HCT116 (cell line): ENCODE measurements around the gene GDPD1. TPM values are rescaled to one million over a fixed set of nuclear protein-coding genes. Genes with fewer than 3 reads are reported as not detected.

Experiments used
- ATAC-seq: fragments of 200-7000 bp; cut with Tn5 transposase; 2 replicates; pipeline ENCODE4 v1.9.1; 2020; ENCODE audit warnings: mild to moderate bottlenecking, moderate library complexity
- BruUV-seq: library from RNA; stranded (reverse); fragments of 400-500 nt; replicated peaks from 2 replicates; lab custom pipeline; 2021; lab: Mats Ljungman, UMichigan
- CTCF ChIA-PET: fragments of 300-600 bp; sonication (Branson Sonifier 250); formaldehyde crosslinking; loops from one replicate; lab custom pipeline; 2021; ENCODE audit warnings: antibody characterized with exemption; lab: Charles Lee
- POLR2A ChIA-PET: fragments of 300-600, 350-600 bp; sonication (Branson Sonifier 250); formaldehyde crosslinking; loops from one replicate; lab custom pipeline; 2021; ENCODE audit warnings: antibody characterized with exemption; lab: Charles Lee
- RAD21 ChIA-PET, 2 experiments: fragments of 300-600 bp; sonication (Branson Sonifier 250); formaldehyde crosslinking; loops; one replicate each; lab custom pipeline; 2023; ENCODE audit warnings: low total read pairs in 2 of 2; ENCODE audit not compliant: uncharacterized antibody in 2 of 2, unreplicated experiment in 2 of 2, low non-redundant PET in 1 of 2; lab: Charles Lee
- DNase-seq: peaks from one replicate; pipeline ENCODE4 v3.0.0-alpha.2; 2010; ENCODE audit warnings: low read depth, low spot score
- H2AFZ ChIP-seq: fragments of 200-600 bp; shearing (Covaris generic), sonication (generic); 2 replicates; pipeline ENCODE4 v1.6.1; 2017; ENCODE audit warnings: low read depth, mixed run types, mixed read lengths, antibody characterized with exemption, low read length; ENCODE audit not compliant: poor library complexity, severe bottlenecking
- H3K27ac ChIP-seq: 2 replicates; pipeline ENCODE4 v1.5.1; 2012; ENCODE audit warnings: low read depth, low read length
- H3K27me3 ChIP-seq: fragments of 200-600 bp; sonication (generic); 2 replicates; pipeline ENCODE4 v1.6.1; 2016; ENCODE audit warnings: mixed run types, low read length, mixed read lengths; ENCODE audit not compliant: insufficient read depth
- H3K36me3 ChIP-seq, 2 experiments: fragments of 200-500 bp in 1 of 2; fragments of 200-600 bp in 1 of 2; sonication (Bioruptor generic) in 1 of 2; sonication (generic) in 1 of 2; 2 replicates each; pipeline versions ENCODE4 v1.5.1 to v1.6.1; 2014 to 2016; ENCODE audit warnings: low read length in 2 of 2, inconsistent platforms in 1 of 2, mixed read lengths in 1 of 2, mixed run types in 1 of 2; ENCODE audit not compliant: insufficient read depth in 2 of 2, control insufficient read depth in 1 of 2
- H3K4me1 ChIP-seq, 2 experiments: fragments of 200-600 bp in 1 of 2; sonication (generic) in 1 of 2; 2 replicates each; pipeline versions ENCODE4 v1.5.1 to v1.6.1; 2012 to 2017; ENCODE audit warnings: low read length in 2 of 2, inconsistent platforms in 1 of 2, mild to moderate bottlenecking in 1 of 2, mixed read lengths in 1 of 2, mixed run types in 1 of 2, moderate library complexity in 1 of 2; ENCODE audit not compliant: insufficient read depth in 2 of 2, control insufficient read depth in 1 of 2
- H3K4me2 ChIP-seq: fragments of 200-600 bp; sonication (generic); 2 replicates; pipeline ENCODE4 v1.6.1; 2017; ENCODE audit warnings: mixed run types, low read length, mixed read lengths
- H3K4me3 ChIP-seq, 2 experiments: fragments of 200-600 bp in 1 of 2; sonication (generic) in 1 of 2; replicated peaks in 1 of 2; 2 replicates each; pipeline ENCODE4 v1.5.1; 2011 to 2016; ENCODE audit warnings: low read length in 2 of 2, control low read depth in 1 of 2, low read depth in 1 of 2, mild to moderate bottlenecking in 1 of 2, mixed read lengths in 1 of 2, mixed run types in 1 of 2
- H3K79me2 ChIP-seq: fragments of 200-600 bp; sonication (generic); 2 replicates; pipeline ENCODE4 v1.6.1; 2017; ENCODE audit warnings: mild to moderate bottlenecking, mixed run types, low read length, moderate library complexity, mixed read lengths; ENCODE audit not compliant: insufficient read depth
- H3K9ac ChIP-seq: fragments of 200-600 bp; sonication (generic); 2 replicates; pipeline ENCODE4 v1.6.1; 2016; ENCODE audit warnings: low read length, mixed read lengths
- H3K9me2 ChIP-seq: fragments of 200-600 bp; sonication (generic), shearing (Covaris generic); 2 replicates; pipeline ENCODE4 v1.6.1; 2017; ENCODE audit warnings: mixed run types, mild to moderate bottlenecking, moderate library complexity; ENCODE audit not compliant: insufficient read depth
- H3K9me3 ChIP-seq, 2 experiments: fragments of 200-500 bp in 1 of 2; fragments of 200-600 bp in 1 of 2; sonication (Bioruptor generic) in 1 of 2; sonication (generic) in 1 of 2; 2 replicates each; pipeline ENCODE4 v1.6.1; 2014 to 2017; ENCODE audit warnings: low read length in 2 of 2, mixed read lengths in 2 of 2, inconsistent platforms in 1 of 2, low read depth in 1 of 2, mild to moderate bottlenecking in 1 of 2, mixed run types in 1 of 2, moderate library complexity in 1 of 2; ENCODE audit not compliant: control insufficient read depth in 1 of 2, insufficient read depth in 1 of 2
- H4K20me1 ChIP-seq: fragments of 200-600 bp; sonication (generic), shearing (Covaris generic); 2 replicates; pipeline ENCODE4 v1.6.1; 2017; ENCODE audit warnings: mixed run types, mild to moderate bottlenecking, moderate library complexity; ENCODE audit not compliant: insufficient read depth
- CEBPB ChIP-seq: IDR thresholded peaks from 2 replicates; pipeline ENCODE4 v1.6.1; 2012; ENCODE audit warnings: low read depth
- EGR1 ChIP-seq: IDR thresholded peaks from 2 replicates; pipeline ENCODE4 v1.6.1; 2012; ENCODE audit warnings: low read depth
- FOSL1 ChIP-seq: IDR thresholded peaks from 2 replicates; pipeline ENCODE4 v1.6.1; 2012; ENCODE audit warnings: low read depth
- JUND ChIP-seq: IDR thresholded peaks from 2 replicates; pipeline ENCODE4 v1.6.1; 2012
- POLR2A ChIP-seq: IDR thresholded peaks from 2 replicates; pipeline ENCODE4 v1.7.0; 2011; ENCODE audit warnings: borderline replicate concordance; ENCODE audit not compliant: insufficient read depth, insufficient read length; ENCODE audit errors: extremely low read depth
- POLR2AphosphoS5 ChIP-seq: IDR thresholded peaks from 2 replicates; pipeline ENCODE4 v1.6.1; 2011; ENCODE audit warnings: mild to moderate bottlenecking, low read depth, low read length, moderate library complexity
- RAD21 ChIP-seq: IDR thresholded peaks from 2 replicates; pipeline ENCODE4 v1.6.1; 2012; ENCODE audit warnings: low read depth, mild to moderate bottlenecking
- SP1 ChIP-seq: IDR thresholded peaks from 2 replicates; pipeline ENCODE4 v1.6.1; 2012; ENCODE audit warnings: low read depth
- SRF ChIP-seq: IDR thresholded peaks from 2 replicates; pipeline ENCODE4 v1.6.1; 2012; ENCODE audit warnings: low read depth
- TCF7L2 ChIP-seq: IDR thresholded peaks from 2 replicates; pipeline ENCODE4 v1.7.0; 2011; ENCODE audit warnings: borderline replicate concordance, inconsistent platforms; ENCODE audit not compliant: insufficient read depth, insufficient read length; ENCODE audit errors: extremely low read depth
- intact Hi-C: fragments of 100-400 bp; cut with micrococcal nuclease; formaldehyde crosslinking; loops from 2 replicates; pipeline ENCODE4 v1.10.0; 2022
- total RNA-seq: library from RNA; stranded (reverse); gene quantifications from one replicate; pipeline ENCODE4 v1.2.1, GENCODE V29; 2021; ENCODE audit not compliant: unreplicated experiment
- TF ChIP-seq, protein P1 (sequence below): IDR thresholded peaks from 2 replicates; pipeline ENCODE4 v1.6.1; 2012
- TF ChIP-seq, protein P2 (sequence below): IDR thresholded peaks from 2 replicates; pipeline ENCODE4 v1.6.1; 2011; ENCODE audit warnings: mild to moderate bottlenecking, low read length, moderate library complexity; ENCODE audit not compliant: insufficient replicate concordance; ENCODE audit errors: extremely low read depth
- TF ChIP-seq, protein P3 (sequence below), 3 experiments: fragments of 200-600 bp in 1 of 3; sonication (generic) in 1 of 3; IDR thresholded peaks in 2 of 3; conservative IDR thresholded peaks in 1 of 3; 2 replicates each; pipeline ENCODE4 v1.5.1; 2012 to 2017; ENCODE audit warnings: low read depth in 2 of 3, low read length in 2 of 3, antibody characterized with exemption in 1 of 3, borderline replicate concordance in 1 of 3, control low read depth in 1 of 3, mild to moderate bottlenecking in 1 of 3, mixed read lengths in 1 of 3, mixed run types in 1 of 3, moderate library complexity in 1 of 3; ENCODE audit not compliant: insufficient read depth in 1 of 3

The GDPD1 gene
- total RNA-seq, 1 experiment from 2014 or later, result 13.7 TPM

DNA sequence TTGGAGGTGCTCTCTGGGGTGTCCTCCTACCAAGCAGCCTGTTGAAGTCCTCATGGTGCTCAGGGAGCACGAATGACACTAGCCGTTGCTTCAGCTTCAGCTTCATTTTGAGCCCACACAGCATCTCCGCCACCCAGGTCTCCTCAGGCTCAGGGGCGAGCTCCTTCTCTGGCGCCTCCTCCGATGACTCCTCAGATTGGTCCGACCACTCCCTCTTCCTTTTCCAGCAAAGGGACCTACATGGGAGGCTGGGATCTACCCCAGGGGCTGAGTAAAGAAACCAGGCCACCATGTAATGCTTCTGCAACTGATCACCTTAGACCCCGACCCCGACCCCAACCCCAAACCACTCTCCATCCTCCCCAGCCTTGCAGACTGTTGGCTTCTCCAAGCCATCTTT, 38.8 kb upstream of the GDPD1 start:
- TF ChIP-seq FOSL1 (no peak), JUND (no peak), POLR2A (no peak), SP1 (no peak), TCF7L2 (no peak), SRF (no peak), EGR1 (no peak), CEBPB (no peak)
- no peak overlapping the region for H2AFZ ChIP-seq
- ChIA-PET RAD21 (interaction anchor here in 1 of 2 experiments (0.6 kb wide), 1 partner anchor 39 kb away, joined by 3 read pairs; no protein-coding TSS in a partner anchor), POLR2A (no interaction called here), CTCF (no interaction called here)
- no peaks in the 10 kb centered on the region for H3K4me1 ChIP-seq
- no peak for DNase-seq
- ATAC-seq, result no peak
- no peak overlapping the region for H3K27ac ChIP-seq
- H3K9me3 ChIP-seq, result no peaks in the 10 kb centered on the region
- intact Hi-C loops, result no loop called here
- BruUV-seq, result no TSS peak
- H3K79me2 ChIP-seq, result no peaks in the 10 kb centered on the region; the same call in 1 of the 2 replicates
- no peaks in the 10 kb centered on the region for H4K20me1 ChIP-seq
- no peak overlapping the region for H3K4me3 ChIP-seq
- no peaks in the 10 kb centered on the region for H3K9me2 ChIP-seq
- no peak overlapping the region for H3K4me2 ChIP-seq
- H3K36me3 ChIP-seq, result peaks cover 13 to 18% of the 10 kb centered on the region in 2 experiments
- H3K27me3 ChIP-seq, result no peaks in the 10 kb centered on the region
- H3K9ac ChIP-seq, result no peak overlapping the region

DNA sequence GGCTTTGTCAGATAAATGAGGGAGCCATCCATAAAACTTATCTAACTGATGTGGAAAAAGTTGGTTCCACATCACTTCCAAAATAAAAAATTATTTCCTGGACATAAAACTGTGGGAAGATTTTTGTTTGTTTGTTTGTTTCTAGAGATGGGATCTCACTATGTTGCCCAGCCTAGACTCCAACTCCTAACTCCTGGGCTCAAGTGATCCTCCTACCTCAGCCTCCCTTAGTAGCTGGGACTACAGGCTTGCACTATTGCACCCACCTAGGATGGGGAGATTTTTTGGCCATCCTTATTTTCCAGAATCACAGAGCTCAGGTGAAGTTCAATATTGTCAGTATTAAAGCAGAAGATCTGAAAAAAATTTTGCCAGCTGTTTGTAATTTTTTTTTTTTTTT, 34.3 kb upstream of the GDPD1 start:
- Histone ChIP-seq H2AFZ (no peak overlapping the region), H3K9ac (no peak overlapping the region), H3K27ac (no peak overlapping the region), H3K4me1 (no peaks in the 10 kb centered on the region), H3K4me2 (no peak overlapping the region), H3K9me2 (no peaks in the 10 kb centered on the region), H3K4me3 (no peak overlapping the region), H3K27me3 (no peaks in the 10 kb centered on the region), H3K9me3 (no peaks in the 10 kb centered on the region), H3K79me2 (no peaks in the 10 kb centered on the region), H4K20me1 (no peaks in the 10 kb centered on the region), H3K36me3 (peaks cover 18 to 20% of the 10 kb centered on the region in 2 experiments)
- RAD21 ChIA-PET, result no interaction called here
- no peak for ATAC-seq
- CTCF ChIA-PET, result interaction anchor here (0.6 kb wide), 1 partner anchor 47 kb away, joined by 3 read pairs; no protein-coding TSS in a partner anchor
- TF ChIP-seq CEBPB (no peak), POLR2AphosphoS5 (no peak), TCF7L2 (no peak), RAD21 (no peak)
- TF ChIP-seq, protein P1, sequence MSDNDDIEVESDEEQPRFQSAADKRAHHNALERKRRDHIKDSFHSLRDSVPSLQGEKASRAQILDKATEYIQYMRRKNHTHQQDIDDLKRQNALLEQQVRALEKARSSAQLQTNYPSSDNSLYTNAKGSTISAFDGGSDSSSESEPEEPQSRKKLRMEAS, result no peak
- TF ChIP-seq, protein P2, sequence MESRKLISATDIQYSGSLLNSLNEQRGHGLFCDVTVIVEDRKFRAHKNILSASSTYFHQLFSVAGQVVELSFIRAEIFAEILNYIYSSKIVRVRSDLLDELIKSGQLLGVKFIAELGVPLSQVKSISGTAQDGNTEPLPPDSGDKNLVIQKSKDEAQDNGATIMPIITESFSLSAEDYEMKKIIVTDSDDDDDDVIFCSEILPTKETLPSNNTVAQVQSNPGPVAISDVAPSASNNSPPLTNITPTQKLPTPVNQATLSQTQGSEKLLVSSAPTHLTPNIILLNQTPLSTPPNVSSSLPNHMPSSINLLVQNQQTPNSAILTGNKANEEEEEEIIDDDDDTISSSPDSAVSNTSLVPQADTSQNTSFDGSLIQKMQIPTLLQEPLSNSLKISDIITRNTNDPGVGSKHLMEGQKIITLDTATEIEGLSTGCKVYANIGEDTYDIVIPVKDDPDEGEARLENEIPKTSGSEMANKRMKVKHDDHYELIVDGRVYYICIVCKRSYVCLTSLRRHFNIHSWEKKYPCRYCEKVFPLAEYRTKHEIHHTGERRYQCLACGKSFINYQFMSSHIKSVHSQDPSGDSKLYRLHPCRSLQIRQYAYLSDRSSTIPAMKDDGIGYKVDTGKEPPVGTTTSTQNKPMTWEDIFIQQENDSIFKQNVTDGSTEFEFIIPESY, result no peak
- TF ChIP-seq, protein P3, sequence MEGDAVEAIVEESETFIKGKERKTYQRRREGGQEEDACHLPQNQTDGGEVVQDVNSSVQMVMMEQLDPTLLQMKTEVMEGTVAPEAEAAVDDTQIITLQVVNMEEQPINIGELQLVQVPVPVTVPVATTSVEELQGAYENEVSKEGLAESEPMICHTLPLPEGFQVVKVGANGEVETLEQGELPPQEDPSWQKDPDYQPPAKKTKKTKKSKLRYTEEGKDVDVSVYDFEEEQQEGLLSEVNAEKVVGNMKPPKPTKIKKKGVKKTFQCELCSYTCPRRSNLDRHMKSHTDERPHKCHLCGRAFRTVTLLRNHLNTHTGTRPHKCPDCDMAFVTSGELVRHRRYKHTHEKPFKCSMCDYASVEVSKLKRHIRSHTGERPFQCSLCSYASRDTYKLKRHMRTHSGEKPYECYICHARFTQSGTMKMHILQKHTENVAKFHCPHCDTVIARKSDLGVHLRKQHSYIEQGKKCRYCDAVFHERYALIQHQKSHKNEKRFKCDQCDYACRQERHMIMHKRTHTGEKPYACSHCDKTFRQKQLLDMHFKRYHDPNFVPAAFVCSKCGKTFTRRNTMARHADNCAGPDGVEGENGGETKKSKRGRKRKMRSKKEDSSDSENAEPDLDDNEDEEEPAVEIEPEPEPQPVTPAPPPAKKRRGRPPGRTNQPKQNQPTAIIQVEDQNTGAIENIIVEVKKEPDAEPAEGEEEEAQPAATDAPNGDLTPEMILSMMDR (IDR thresholded peaks at IDR 0.05 in 2 of 3, conservative IDR thresholded peaks at IDR 0.05 in 1 of 3; ENCODE audit: borderline replicate concordance in 1 of 3, insufficient read depth in 1 of 3, low read depth in 2 of 3, low read length in 2 of 3), result no peak
- intact Hi-C loops, result no loop called here
- no TSS peak for BruUV-seq
- no peak for DNase-seq
- POLR2A ChIA-PET, result no interaction called here
